GM23338 (cell line): ENCODE measurements around the gene CPXM2. TPM values are rescaled to one million over a fixed set of nuclear protein-coding genes. Genes with fewer than 3 reads are reported as not detected.

Source experiments
- ATAC-seq: fragments of 200-7000 bp; cut with Tn5 transposase; 3 replicates; pipeline ENCODE4 v1.9.1; 2020
- DNase-seq: peaks from one replicate; pipeline ENCODE4 v3.0.0-alpha.2; 2015; ENCODE audit warnings: low spot score
- H2AFZ ChIP-seq: fragments of 200-600 bp; sonication (generic); 2 replicates; pipeline ENCODE4 v1.8.0; 2016; ENCODE audit warnings: antibody characterized with exemption, mild to moderate bottlenecking, moderate library complexity
- H3F3A ChIP-seq: fragments of 200-600 bp; sonication (generic); replicated peaks from 2 replicates; pipeline ENCODE4 v1.8.0; 2017; ENCODE audit warnings: antibody characterized with exemption, mixed run types, low read depth
- H3K27ac ChIP-seq: fragments of 200-600 bp; sonication (generic); 2 replicates; pipeline ENCODE4 v1.6.1; 2016; ENCODE audit warnings: low read depth
- H3K27me3 ChIP-seq: fragments of 200-600 bp; sonication (generic); 2 replicates; pipeline ENCODE4 v1.8.0; 2016; ENCODE audit warnings: mild to moderate bottlenecking, mixed run types, moderate library complexity; ENCODE audit not compliant: insufficient read depth
- H3K36me3 ChIP-seq: fragments of 200-600 bp; sonication (generic); 2 replicates; pipeline ENCODE4 v1.8.0; 2016; ENCODE audit warnings: mild to moderate bottlenecking; ENCODE audit not compliant: insufficient read depth
- H3K4me1 ChIP-seq: fragments of 200-600 bp; sonication (generic); 2 replicates; pipeline ENCODE4 v1.8.0; 2016; ENCODE audit warnings: mild to moderate bottlenecking, moderate library complexity; ENCODE audit not compliant: insufficient read depth
- H3K4me2 ChIP-seq: fragments of 200-600 bp; sonication (generic); 2 replicates; pipeline ENCODE4 v1.7.1; 2017; ENCODE audit warnings: mixed run types
- H3K4me3 ChIP-seq: fragments of 200-600 bp; sonication (generic); 2 replicates; pipeline ENCODE4 v1.6.1; 2016; ENCODE audit warnings: mixed run types
- H3K79me2 ChIP-seq: fragments of 200-600 bp; sonication (generic); replicated peaks from 2 replicates; pipeline ENCODE4 v1.8.0; 2017; ENCODE audit warnings: mild to moderate bottlenecking; ENCODE audit not compliant: insufficient read depth
- H3K9me2 ChIP-seq: fragments of 200-600 bp; sonication (generic); 2 replicates; pipeline ENCODE4 v1.8.0; 2017; ENCODE audit not compliant: insufficient read depth
- H4K20me1 ChIP-seq: fragments of 200-600 bp; sonication (generic); replicated peaks from 2 replicates; pipeline ENCODE4 v1.8.0; 2017; ENCODE audit warnings: mild to moderate bottlenecking; ENCODE audit not compliant: insufficient read depth
- H3K27ac Mint-ChIP-seq: 2 replicates; pipeline ENCODE4 v1.8.0; 2020; ENCODE audit warnings: inconsistent platforms, mild to moderate bottlenecking, moderate library complexity, mixed read lengths
- H3K27me3 Mint-ChIP-seq: 3 replicates; pipeline ENCODE4 v1.8.0; 2022; ENCODE audit warnings: low read depth, mild to moderate bottlenecking, moderate library complexity, mixed read lengths, inconsistent platforms; ENCODE audit not compliant: insufficient read depth, poor library complexity
- H3K36me3 Mint-ChIP-seq: 3 replicates; pipeline ENCODE4 v1.8.0; 2021; ENCODE audit warnings: low read depth, mild to moderate bottlenecking, inconsistent platforms, moderate library complexity, mixed read lengths
- H3K4me1 Mint-ChIP-seq: 3 replicates; pipeline ENCODE4 v1.8.0; 2020; ENCODE audit warnings: mild to moderate bottlenecking, inconsistent platforms, mixed read lengths
- H3K4me3 Mint-ChIP-seq: 3 replicates; pipeline ENCODE4 v1.8.0; 2021; ENCODE audit warnings: moderate library complexity, mild to moderate bottlenecking, inconsistent platforms, mixed read lengths
- H3K9me3 Mint-ChIP-seq: 3 replicates; pipeline ENCODE4 v1.8.0; 2020; ENCODE audit warnings: moderate library complexity, mild to moderate bottlenecking, inconsistent platforms, mixed read lengths
- CREB1 ChIP-seq: fragments of 250-450 bp; sonication (Bioruptor Pico); IDR thresholded peaks from 2 replicates; pipeline ENCODE4 v1.5.0; 2020; ENCODE audit warnings: low read depth, mild to moderate bottlenecking, moderate library complexity
- CTCF ChIP-seq, 2 experiments: fragments of 200-600 bp in 1 of 2; sonication (generic) in 1 of 2; conservative IDR thresholded peaks; 2 replicates each; pipeline versions ENCODE4 v1.5.1 to v1.6.1; 2016 to 2017; ENCODE audit warnings: antibody characterized with exemption in 2 of 2, low read depth in 2 of 2, mild to moderate bottlenecking in 2 of 2, moderate library complexity in 1 of 2
- ETS1 ChIP-seq: IDR thresholded peaks from 2 replicates; pipeline ENCODE4 v1.6.1; 2016; ENCODE audit warnings: antibody characterized with exemption
- EZH2 ChIP-seq: fragments of 200-600 bp; sonication (generic); IDR thresholded peaks from one replicate; pipeline ENCODE4 v1.8.0; 2017; ENCODE audit warnings: antibody characterized with exemption, mild to moderate bottlenecking, low read depth; ENCODE audit not compliant: unreplicated experiment
- EZH2phosphoT487 ChIP-seq: fragments of 200-600 bp; sonication (generic); IDR thresholded peaks from one replicate; pipeline ENCODE4 v1.8.1; 2018; ENCODE audit warnings: antibody characterized with exemption; ENCODE audit not compliant: unreplicated experiment
- JUNB ChIP-seq: IDR thresholded peaks from one replicate; pipeline ENCODE4 v1.6.1; 2016; ENCODE audit warnings: antibody characterized with exemption; ENCODE audit not compliant: unreplicated experiment
- NANOG ChIP-seq: IDR thresholded peaks from 2 replicates; pipeline ENCODE4 v1.6.1; 2016; ENCODE audit warnings: antibody characterized with exemption, borderline replicate concordance
- POLR2AphosphoS5 ChIP-seq: IDR thresholded peaks from 2 replicates; pipeline ENCODE4 v1.6.1; 2016; ENCODE audit warnings: antibody characterized with exemption, low read depth
- REST ChIP-seq: IDR thresholded peaks from one replicate; pipeline ENCODE4 v1.6.1; 2018; ENCODE audit warnings: antibody characterized with exemption; ENCODE audit not compliant: unreplicated experiment
- STAT1 ChIP-seq: IDR thresholded peaks from one replicate; pipeline ENCODE4 v1.6.1; 2016; ENCODE audit warnings: antibody characterized with exemption; ENCODE audit not compliant: unreplicated experiment
- ZNF114 ChIP-seq: fragments of 250-450 bp; sonication (Bioruptor Pico); IDR thresholded peaks from 2 replicates; pipeline ENCODE4 v1.5.0; 2020; ENCODE audit warnings: mild to moderate bottlenecking, moderate library complexity
- ZNF331 ChIP-seq: fragments of 250-450 bp; sonication (Bioruptor Pico); IDR thresholded peaks from 2 replicates; pipeline ENCODE4 v1.5.0; 2020; ENCODE audit warnings: low read depth, mild to moderate bottlenecking, moderate library complexity
- ZNF462 ChIP-seq: fragments of 250-450 bp; sonication (Bioruptor Pico); IDR thresholded peaks from 2 replicates; pipeline ENCODE4 v1.5.0; 2020; ENCODE audit warnings: mild to moderate bottlenecking, moderate library complexity
- polyA plus RNA-seq: library from polyadenylated mRNA; unstranded; fragments of >200 nt; fragmentation: Nextera tagmentation; extraction: Ambion mirVana; gene quantifications from 2 replicates; pipeline ENCODE4 v1.2.1, GENCODE V29; 2016
- total RNA-seq: library from RNA; depleted of rRNA; stranded (reverse); fragments of >200 nt; shearing (Covaris generic); gene quantifications from 2 replicates; pipeline ENCODE4 v1.2.3, GENCODE V29; 2014

The CPXM2 gene
- total and polyA plus RNA-seq, 2 experiments from 2014 or later, result 1.6 to 8.1 TPM

GRCh38 chr10:123934846-123935245 is 43.2 kb upstream of the CPXM2 start:
- Histone ChIP-seq H3K4me1 (no peaks in the 10 kb centered on the region), H3K9me2 (0 out of 2 replicates have a peak, but pooled peaks cover 4% of the 10 kb centered on the region), H3F3A (no peaks in the 10 kb centered on the region), H2AFZ (no peak overlapping the region), H3K4me3 (no peak overlapping the region), H3K4me2 (no peak overlapping the region), H3K27ac (no peak overlapping the region), H3K79me2 (no peaks in the 10 kb centered on the region), H3K36me3 (no peaks in the 10 kb centered on the region), H3K27me3 (no peaks in the 10 kb centered on the region), H4K20me1 (no peaks in the 10 kb centered on the region)
- no peak for DNase-seq
- peaks cover 22% of the 10 kb centered on the region for H3K36me3 Mint-ChIP-seq
- H3K27ac Mint-ChIP-seq, result no peak overlapping the region
- ATAC-seq, result no peak
- H3K27me3 Mint-ChIP-seq, result peaks cover 12% of the 10 kb centered on the region
- peaks cover 48% of the 10 kb centered on the region for H3K9me3 Mint-ChIP-seq
- TF ChIP-seq POLR2AphosphoS5 (no peak), ZNF114 (no peak), ZNF331 (CRISPR knock-in tag) (no peak), CTCF (conservative IDR thresholded peaks at IDR 0.05; ENCODE audit: low read depth in 2 of 2) (no peak), ETS1 (no peak), EZH2phosphoT487 (no peak), CREB1 (no peak), EZH2 (no peak), STAT1 (no peak), NANOG (no peak), ZNF462 (CRISPR knock-in tag) (no peak), JUNB (no peak), REST (no peak)
- no peak overlapping the region for H3K4me3 Mint-ChIP-seq
- no peaks in the 10 kb centered on the region for H3K4me1 Mint-ChIP-seq
